GM19099 (cell line): ENCODE results near the gene C9orf50.

Source experiments
- POLR2A ChIP-seq: IDR thresholded peaks from 3 replicates; pipeline ENCODE4 v1.6.1; 2011; ENCODE audit warnings: low read depth; ENCODE audit not compliant: insufficient read length; ENCODE audit errors: extremely low read depth

Gene C9orf50

GRCh38 chr9:129640086-129640870 is 19.4 kb upstream of the C9orf50 start:
- TF ChIP-seq POLR2A, result no peak

- no peak for TF ChIP-seq POLR2A
Measured at GRCh38 chr9:129639756-129640085, 18.8 kb upstream of the C9orf50 start.

GRCh38 chr9:129639034-129639630 is 18.2 kb upstream of the C9orf50 start:
- no peak for TF ChIP-seq POLR2A

GRCh38 chr9:129637673-129638439 is 17.0 kb upstream of the C9orf50 start:
- TF ChIP-seq POLR2A, result no peak

GRCh38 chr9:129637102-129637501 is 16.2 kb upstream of the C9orf50 start:
- no peak for TF ChIP-seq POLR2A

- TF ChIP-seq POLR2A, result no peak
Measured at GRCh38 chr9:129635099-129636065, 14.5 kb upstream of the C9orf50 start.

GRCh38 chr9:129633848-129634247 is 12.9 kb upstream of the C9orf50 start:
- TF ChIP-seq POLR2A, result no peak

- TF ChIP-seq POLR2A, result no peak
Measured at GRCh38 chr9:129633207-129633606, 12.3 kb upstream of the C9orf50 start.

GRCh38 chr9:129632460-129632859 is 11.6 kb upstream of the C9orf50 start:
- TF ChIP-seq POLR2A, result no peak

- TF ChIP-seq POLR2A, result no peak
Measured at GRCh38 chr9:129631674-129632129, 10.8 kb upstream of the C9orf50 start.

GRCh38 chr9:129630967-129631673 is 10.2 kb upstream of the C9orf50 start:
- TF ChIP-seq POLR2A, result no peak

GRCh38 chr9:129629251-129629820 is 8.4 kb upstream of the C9orf50 start:
- TF ChIP-seq POLR2A, result no peak

- no peak for TF ChIP-seq POLR2A
Measured at GRCh38 chr9:129628709-129629108, 7.8 kb upstream of the C9orf50 start.

GRCh38 chr9:129627556-129628440 is 6.9 kb upstream of the C9orf50 start:
- no peak for TF ChIP-seq POLR2A
